ENCODE data around the gene FLRT2. TPM values are rescaled to one million over a fixed set of nuclear protein-coding genes. Genes with fewer than 3 reads are reported as not detected.

Gene FLRT2
- total and polyA plus RNA-seq, 3 donors from 2014 or later, result 20.1 to 134 (median 34.4) TPM

GRCh38 chr14:85537526-85537925 lies 7.6 kb downstream of the FLRT2 start:
- no peaks in the 10 kb centered on the region for H3K36me3 ChIP-seq (ENCODE audit: low read depth, missing control alignments)
- DNase-seq, result no peak
- no peaks in the 10 kb centered on the region for H3K4me1 ChIP-seq
- H3K27ac ChIP-seq, result no peak overlapping the region
- TF ChIP-seq, protein P1, sequence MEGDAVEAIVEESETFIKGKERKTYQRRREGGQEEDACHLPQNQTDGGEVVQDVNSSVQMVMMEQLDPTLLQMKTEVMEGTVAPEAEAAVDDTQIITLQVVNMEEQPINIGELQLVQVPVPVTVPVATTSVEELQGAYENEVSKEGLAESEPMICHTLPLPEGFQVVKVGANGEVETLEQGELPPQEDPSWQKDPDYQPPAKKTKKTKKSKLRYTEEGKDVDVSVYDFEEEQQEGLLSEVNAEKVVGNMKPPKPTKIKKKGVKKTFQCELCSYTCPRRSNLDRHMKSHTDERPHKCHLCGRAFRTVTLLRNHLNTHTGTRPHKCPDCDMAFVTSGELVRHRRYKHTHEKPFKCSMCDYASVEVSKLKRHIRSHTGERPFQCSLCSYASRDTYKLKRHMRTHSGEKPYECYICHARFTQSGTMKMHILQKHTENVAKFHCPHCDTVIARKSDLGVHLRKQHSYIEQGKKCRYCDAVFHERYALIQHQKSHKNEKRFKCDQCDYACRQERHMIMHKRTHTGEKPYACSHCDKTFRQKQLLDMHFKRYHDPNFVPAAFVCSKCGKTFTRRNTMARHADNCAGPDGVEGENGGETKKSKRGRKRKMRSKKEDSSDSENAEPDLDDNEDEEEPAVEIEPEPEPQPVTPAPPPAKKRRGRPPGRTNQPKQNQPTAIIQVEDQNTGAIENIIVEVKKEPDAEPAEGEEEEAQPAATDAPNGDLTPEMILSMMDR (IDR thresholded peaks at IDR 0.05), result no peak
- TF ChIP-seq POLR2A (IDR thresholded peaks at IDR 0.05), result no peak
- no peaks in the 10 kb centered on the region for H3K9me3 ChIP-seq
- H3K4me3 ChIP-seq, result no peak overlapping the region
- intact Hi-C loops (cut with DNase I; ENCODE audit: low total_unique reads), result no loop called here
- WGBS, 2 donors, result 55 to 58% methylated on average over 3 of the region's 3 CpGs
- no peaks in the 10 kb centered on the region for H3K27me3 ChIP-seq

DNA sequence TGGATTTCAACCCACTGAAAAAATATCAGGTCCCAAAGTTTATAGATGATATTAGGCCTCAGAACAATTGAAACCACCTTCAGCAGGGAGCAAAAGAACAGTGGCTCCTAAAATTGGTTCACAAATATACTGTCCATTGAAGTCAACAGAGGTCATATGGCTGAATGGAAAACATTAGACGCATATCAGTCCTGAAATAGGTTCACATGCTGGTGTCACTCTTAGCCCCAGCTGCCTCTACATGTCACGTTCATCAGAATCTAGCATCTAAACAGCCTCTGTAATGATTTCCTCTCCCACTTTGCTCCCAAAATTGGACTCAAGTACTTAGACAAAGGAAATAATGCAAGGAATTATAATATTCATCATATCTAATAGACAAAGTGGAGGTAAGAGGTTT lies 8.7 kb downstream of the FLRT2 start:
- intact Hi-C loops (cut with DNase I; ENCODE audit: low total_unique reads), result no loop called here
- no peaks in the 10 kb centered on the region for H3K36me3 ChIP-seq (ENCODE audit: low read depth, missing control alignments)
- WGBS, 2 donors, result 66 to 75% methylated on average over 2 of the region's 2 CpGs
- no peaks in the 10 kb centered on the region for H3K4me1 ChIP-seq
- no peak for DNase-seq
- TF ChIP-seq, protein P1 (IDR thresholded peaks at IDR 0.05), result no peak
- TF ChIP-seq POLR2A (IDR thresholded peaks at IDR 0.05), result no peak
- H3K27me3 ChIP-seq, result no peaks in the 10 kb centered on the region
- H3K9me3 ChIP-seq, result no peaks in the 10 kb centered on the region
- no peak overlapping the region for H3K27ac ChIP-seq
- no peak overlapping the region for H3K4me3 ChIP-seq

- Histone ChIP-seq H3K27me3 (no peaks in the 10 kb centered on the region), H3K36me3 (ENCODE audit: low read depth, missing control alignments) (no peaks in the 10 kb centered on the region), H3K4me1 (no peaks in the 10 kb centered on the region), H3K4me3 (no peak overlapping the region), H3K9me3 (no peaks in the 10 kb centered on the region), H3K27ac (no peak overlapping the region)
- intact Hi-C loops (cut with DNase I; ENCODE audit: low total_unique reads), result no loop called here
- TF ChIP-seq, protein P1 (IDR thresholded peaks at IDR 0.05), result no peak
- no peak for TF ChIP-seq POLR2A (IDR thresholded peaks at IDR 0.05)
- no peak for DNase-seq
- WGBS, 2 donors, result 69 to 81% methylated on average over 2 of the region's 2 CpGs
These were observed 9.6 kb downstream of the FLRT2 start for GRCh38 chr14:85539510-85539909.

DNA sequence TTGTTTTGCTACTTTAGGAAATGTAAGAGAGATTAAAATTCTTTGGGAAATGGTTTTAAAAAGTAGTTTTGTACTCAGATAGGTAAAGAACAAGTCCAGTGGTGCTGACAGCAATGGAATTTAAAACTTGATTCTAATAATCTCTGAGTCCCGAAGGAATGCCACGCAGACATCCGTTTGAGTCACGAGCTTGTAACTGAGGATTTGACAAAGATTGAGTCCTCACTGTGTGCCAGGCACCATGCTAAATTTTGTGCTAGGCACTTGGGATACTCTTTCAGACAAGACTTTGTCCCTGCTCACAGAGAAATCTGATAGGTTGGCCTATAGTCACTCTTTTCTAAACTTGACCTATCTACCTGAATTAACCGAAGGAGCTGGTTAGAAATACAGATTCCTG lies 12.7 kb downstream of the FLRT2 start:
- Histone ChIP-seq H3K36me3 (ENCODE audit: low read depth, missing control alignments) (no peaks in the 10 kb centered on the region), H3K27me3 (no peaks in the 10 kb centered on the region), H3K4me3 (no peak overlapping the region), H3K4me1 (no peaks in the 10 kb centered on the region), H3K27ac (no peak overlapping the region), H3K9me3 (no peaks in the 10 kb centered on the region)
- intact Hi-C loops (cut with DNase I; ENCODE audit: low total_unique reads), result no loop called here
- no peak for DNase-seq
- 68 to 73% methylated on average over 5 of the region's 5 CpGs for WGBS, 2 donors
- TF ChIP-seq, protein P1 (IDR thresholded peaks at IDR 0.05), result no peak
- no peak for TF ChIP-seq POLR2A (IDR thresholded peaks at IDR 0.05)

- Histone ChIP-seq H3K27ac (no peak overlapping the region), H3K27me3 (no peaks in the 10 kb centered on the region), H3K4me1 (no peaks in the 10 kb centered on the region), H3K4me3 (no peak overlapping the region), H3K9me3 (no peaks in the 10 kb centered on the region), H3K36me3 (ENCODE audit: low read depth, missing control alignments) (no peaks in the 10 kb centered on the region)
- intact Hi-C loops (cut with DNase I; ENCODE audit: low total_unique reads), result no loop called here
- whole genome bisulfite sequencing, 2 donors, result 84 to 87% methylated on average over 3 of the region's 3 CpGs
- DNase-seq, result no peak
- TF ChIP-seq POLR2A (IDR thresholded peaks at IDR 0.05), result no peak
- TF ChIP-seq, protein P1 (IDR thresholded peaks at IDR 0.05), result no peak
These were observed 15.8 kb downstream of the FLRT2 start for GRCh38 chr14:85545738-85546137.
